BJ (cell line): ENCODE measurements around the gene EIF4G2. TPM values are rescaled to one million over a fixed set of nuclear protein-coding genes. Genes with fewer than 3 reads are reported as not detected.
"Not testable (repeated sequence)": the region's sequence is repeated elsewhere in the genome, so short reads cannot be mapped to it uniquely, and the experiment has no call there.

Source experiments
- CTCF ChIA-PET: fragments of 350-600 bp; formaldehyde crosslinking; extraction: SDS; loops from one replicate; lab custom pipeline; 2021; ENCODE audit warnings: antibody characterized with exemption, inconsistent platforms; lab: Yijun Ruan, JAX
- POLR2A ChIA-PET: fragments of 300-600 bp; sonication (Branson Sonifier 250); formaldehyde crosslinking; extraction: SDS; loops from one replicate; lab custom pipeline; 2021; ENCODE audit warnings: antibody characterized with exemption; lab: Charles Lee
- DNase-seq: peaks from one replicate; pipeline ENCODE4 v3.0.0-alpha.2; 2011; ENCODE audit warnings: low read depth
- H3K27me3 ChIP-seq: 2 replicates; pipeline ENCODE4 v1.6.0; 2011; ENCODE audit warnings: low read length; ENCODE audit not compliant: control insufficient read depth, insufficient read depth
- H3K36me3 ChIP-seq: 2 replicates; pipeline ENCODE4 v1.5.1; 2011; ENCODE audit warnings: low read length; ENCODE audit not compliant: control insufficient read depth, insufficient read depth
- H3K4me3 ChIP-seq: 2 replicates; pipeline ENCODE4 v1.5.1; 2011; ENCODE audit warnings: low read depth, mild to moderate bottlenecking, control low read depth, low read length
- polyA plus RNA-seq: library from polyadenylated mRNA; depleted of rRNA; stranded (reverse); fragments of >200 nt; gene quantifications from 2 replicates; pipeline ENCODE4 v1.2.3, GENCODE V29; 2011
- TF ChIP-seq, protein P1 (sequence below): IDR thresholded peaks from 2 replicates; pipeline ENCODE4 v1.5.1; 2011; ENCODE audit warnings: low read depth, mild to moderate bottlenecking, control low read depth, inconsistent platforms, low read length, moderate library complexity; ENCODE audit not compliant: insufficient read depth

EIF4G2 gene
- polyA plus RNA-seq, 1 experiment, result 472 TPM

DNA sequence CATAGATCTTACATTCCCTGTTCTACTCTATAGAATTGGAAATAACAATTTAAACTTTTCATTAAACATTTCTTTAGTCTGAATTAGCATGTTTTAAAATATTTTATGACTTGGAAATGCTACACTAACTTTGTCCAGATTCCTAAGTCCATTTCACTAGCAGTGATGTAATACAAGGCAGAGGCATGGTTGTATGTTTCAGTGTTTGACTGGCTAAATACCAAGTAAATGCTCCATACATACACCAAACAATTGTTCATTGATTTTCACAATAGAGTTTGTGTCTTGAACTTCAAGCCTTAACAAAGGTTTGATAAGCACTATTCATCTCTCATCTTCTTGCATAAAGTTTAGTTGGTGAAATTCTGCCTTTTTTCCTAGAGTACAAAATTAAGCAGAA, 35.6 kb upstream of the EIF4G2 start:
- H3K27me3 ChIP-seq, result no peaks in the 10 kb centered on the region
- ChIA-PET CTCF (interaction anchor here (0.8 kb wide), 1 partner anchor 10 kb away, joined by 3 read pairs; no protein-coding TSS in a partner anchor), POLR2A (interaction anchor here (0.6 kb wide), 1 partner anchor 21 kb away, joined by 3 read pairs; no protein-coding TSS in a partner anchor)
- no peaks in the 10 kb centered on the region for H3K36me3 ChIP-seq
- H3K4me3 ChIP-seq, result no peak overlapping the region
- no peak for DNase-seq
- TF ChIP-seq, protein P1, sequence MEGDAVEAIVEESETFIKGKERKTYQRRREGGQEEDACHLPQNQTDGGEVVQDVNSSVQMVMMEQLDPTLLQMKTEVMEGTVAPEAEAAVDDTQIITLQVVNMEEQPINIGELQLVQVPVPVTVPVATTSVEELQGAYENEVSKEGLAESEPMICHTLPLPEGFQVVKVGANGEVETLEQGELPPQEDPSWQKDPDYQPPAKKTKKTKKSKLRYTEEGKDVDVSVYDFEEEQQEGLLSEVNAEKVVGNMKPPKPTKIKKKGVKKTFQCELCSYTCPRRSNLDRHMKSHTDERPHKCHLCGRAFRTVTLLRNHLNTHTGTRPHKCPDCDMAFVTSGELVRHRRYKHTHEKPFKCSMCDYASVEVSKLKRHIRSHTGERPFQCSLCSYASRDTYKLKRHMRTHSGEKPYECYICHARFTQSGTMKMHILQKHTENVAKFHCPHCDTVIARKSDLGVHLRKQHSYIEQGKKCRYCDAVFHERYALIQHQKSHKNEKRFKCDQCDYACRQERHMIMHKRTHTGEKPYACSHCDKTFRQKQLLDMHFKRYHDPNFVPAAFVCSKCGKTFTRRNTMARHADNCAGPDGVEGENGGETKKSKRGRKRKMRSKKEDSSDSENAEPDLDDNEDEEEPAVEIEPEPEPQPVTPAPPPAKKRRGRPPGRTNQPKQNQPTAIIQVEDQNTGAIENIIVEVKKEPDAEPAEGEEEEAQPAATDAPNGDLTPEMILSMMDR, result no peak

DNA sequence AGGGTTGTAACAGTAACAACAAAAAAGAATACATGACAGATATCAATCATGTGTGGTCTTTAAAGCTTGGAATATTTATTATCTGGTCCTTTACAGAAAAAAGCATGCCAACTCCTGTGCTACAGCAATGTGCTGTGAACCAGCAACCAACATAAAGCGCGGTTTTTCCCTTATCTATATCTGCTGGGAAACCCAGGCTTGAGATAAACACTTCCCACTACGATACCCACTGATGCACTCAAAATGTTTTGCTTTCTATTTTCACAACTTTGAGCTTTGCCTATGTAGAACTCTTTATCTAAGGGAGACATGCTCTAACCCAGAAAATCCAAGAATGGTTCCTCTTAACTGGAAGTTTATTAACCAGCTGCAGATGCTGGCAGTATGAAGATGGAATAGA, 30.2 kb upstream of the EIF4G2 start:
- Histone ChIP-seq H3K36me3 (no peaks in the 10 kb centered on the region), H3K4me3 (no peak overlapping the region), H3K27me3 (no peaks in the 10 kb centered on the region)
- CTCF ChIA-PET, result interaction anchor here (0.6 to 1.0 kb wide), 3 partner anchors 9 to 18 kb away, joined by 3 read pairs; no protein-coding TSS in a partner anchor
- POLR2A ChIA-PET, result no interaction called here
- DNase-seq, result no peak
- TF ChIP-seq, protein P1, result no peak

- POLR2A ChIA-PET, result no interaction called here
- H3K27me3 ChIP-seq, result no peaks in the 10 kb centered on the region
- CTCF ChIA-PET, result interaction anchor here (0.6 to 1.0 kb wide), 2 partner anchors 10 to 17 kb away, joined by 3 read pairs; no protein-coding TSS in a partner anchor
- H3K36me3 ChIP-seq, result no peaks in the 10 kb centered on the region
- TF ChIP-seq, protein P1, result no peak
- no peak for DNase-seq
- no peak overlapping the region for H3K4me3 ChIP-seq
Observed at GRCh38 chr11:10838083-10838482, 29.4 kb upstream of the EIF4G2 start.

DNA sequence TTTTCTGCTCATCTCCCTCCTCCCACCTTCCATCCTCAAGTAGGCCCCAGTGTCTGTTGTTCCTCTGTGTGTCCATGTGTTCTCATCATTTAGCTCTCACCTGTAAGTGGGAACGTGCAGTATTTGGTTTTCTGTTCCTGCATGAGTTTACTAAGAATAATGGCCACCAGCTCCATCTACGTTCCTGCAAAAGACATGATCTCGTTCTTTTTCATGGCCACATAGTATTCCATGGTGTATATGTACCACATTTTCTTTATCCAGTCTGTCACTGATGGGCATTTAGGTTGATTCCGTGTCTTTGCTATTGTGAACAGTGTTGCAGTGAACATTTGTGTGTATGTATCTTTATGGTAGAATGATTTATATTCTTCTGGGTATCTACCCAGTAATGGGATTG, 28.2 kb upstream of the EIF4G2 start:
- H3K4me3 ChIP-seq, DNase-seq, H3K27me3 ChIP-seq, H3K36me3 ChIP-seq, POLR2A ChIA-PET: not testable (repeated sequence)
- CTCF ChIA-PET, result interaction anchor here (1.0 to 1.4 kb wide), 3 partner anchors 11 to 93 kb away, joined by 3 to 4 read pairs (median 4); no protein-coding TSS in a partner anchor

GRCh38 chr11:10829139-10829538, 20.4 kb upstream of the EIF4G2 start:
- H3K4me3 ChIP-seq, result no peak overlapping the region
- TF ChIP-seq, protein P1, result no peak
- no peaks in the 10 kb centered on the region for H3K36me3 ChIP-seq
- no peak for DNase-seq
- H3K27me3 ChIP-seq, result 0 out of 2 replicates have a peak, but pooled peaks cover 2% of the 10 kb centered on the region
- ChIA-PET CTCF (no interaction called here), POLR2A (interaction anchor here (0.6 kb wide), 2 partner anchors 20 to 26 kb away, joined by 4 to 6 read pairs; no protein-coding TSS in a partner anchor)

DNA sequence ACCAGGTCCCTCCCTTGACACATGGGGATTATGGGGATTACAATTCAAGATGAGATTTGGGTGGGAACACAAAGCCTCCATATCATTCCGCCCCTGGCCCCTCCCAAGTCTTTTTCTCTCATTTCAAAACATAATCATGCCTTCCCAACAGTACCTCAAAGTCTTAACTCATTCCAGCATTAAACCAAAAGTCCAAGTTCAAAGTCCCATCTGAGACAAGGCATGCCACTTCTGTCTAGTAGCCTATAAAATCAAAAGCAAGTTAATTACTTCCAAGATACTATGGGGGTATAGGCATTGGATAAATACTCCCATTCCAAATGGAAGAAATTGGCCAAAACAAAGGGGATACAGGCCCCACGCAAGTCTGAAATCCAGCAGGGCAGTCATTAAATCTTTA, 19.7 kb upstream of the EIF4G2 start:
- TF ChIP-seq, protein P1, result no peak
- Histone ChIP-seq H3K36me3 (no peaks in the 10 kb centered on the region), H3K27me3 (0 out of 2 replicates have a peak, but pooled peaks cover 2% of the 10 kb centered on the region), H3K4me3 (no peak overlapping the region)
- DNase-seq, result no peak
- ChIA-PET POLR2A (no interaction called here), CTCF (no interaction called here)
